ENCODE results near the gene WIPF2.

DNA sequence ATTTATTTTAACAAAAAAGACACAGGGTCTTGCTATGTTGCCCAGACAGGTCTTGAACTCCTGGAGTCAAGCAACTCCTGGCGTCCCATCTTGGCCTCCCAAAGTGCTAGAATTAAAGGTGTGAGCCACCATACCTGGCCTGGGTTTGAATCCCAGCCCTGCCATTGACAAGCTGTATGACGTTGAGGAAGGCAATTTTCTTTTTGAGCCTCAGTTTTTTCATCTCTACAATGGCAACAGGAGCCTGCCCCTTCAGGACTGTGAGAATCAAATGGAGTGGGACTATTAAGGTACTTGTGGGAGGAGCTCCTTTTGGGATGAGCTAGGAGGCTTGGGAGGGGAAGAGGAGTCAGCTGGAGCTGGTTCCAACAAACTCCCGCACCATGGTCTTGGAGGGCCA is 96.1 kb downstream of the WIPF2 start:
- no peak for TF ChIP-seq PRDM1 (tag by site-specific recombination; IDR thresholded peaks at IDR 0.05)
- TF ChIP-seq, protein P1, sequence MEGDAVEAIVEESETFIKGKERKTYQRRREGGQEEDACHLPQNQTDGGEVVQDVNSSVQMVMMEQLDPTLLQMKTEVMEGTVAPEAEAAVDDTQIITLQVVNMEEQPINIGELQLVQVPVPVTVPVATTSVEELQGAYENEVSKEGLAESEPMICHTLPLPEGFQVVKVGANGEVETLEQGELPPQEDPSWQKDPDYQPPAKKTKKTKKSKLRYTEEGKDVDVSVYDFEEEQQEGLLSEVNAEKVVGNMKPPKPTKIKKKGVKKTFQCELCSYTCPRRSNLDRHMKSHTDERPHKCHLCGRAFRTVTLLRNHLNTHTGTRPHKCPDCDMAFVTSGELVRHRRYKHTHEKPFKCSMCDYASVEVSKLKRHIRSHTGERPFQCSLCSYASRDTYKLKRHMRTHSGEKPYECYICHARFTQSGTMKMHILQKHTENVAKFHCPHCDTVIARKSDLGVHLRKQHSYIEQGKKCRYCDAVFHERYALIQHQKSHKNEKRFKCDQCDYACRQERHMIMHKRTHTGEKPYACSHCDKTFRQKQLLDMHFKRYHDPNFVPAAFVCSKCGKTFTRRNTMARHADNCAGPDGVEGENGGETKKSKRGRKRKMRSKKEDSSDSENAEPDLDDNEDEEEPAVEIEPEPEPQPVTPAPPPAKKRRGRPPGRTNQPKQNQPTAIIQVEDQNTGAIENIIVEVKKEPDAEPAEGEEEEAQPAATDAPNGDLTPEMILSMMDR (tag by site-specific recombination; IDR thresholded peaks at IDR 0.05) = no peak
- TF ChIP-seq TCF7L2 (IDR thresholded peaks at IDR 0.05; ENCODE audit: borderline replicate concordance, low read depth, low read length) = no peak
- no peak for TF ChIP-seq ZNF169 (tag by site-specific recombination; IDR thresholded peaks at IDR 0.05)
- no peak for TF ChIP-seq HOXA7 (CRISPR knock-in tag; IDR thresholded peaks at IDR 0.05; ENCODE audit: borderline replicate concordance)
- TF ChIP-seq ZNF114 (tag by site-specific recombination; IDR thresholded peaks at IDR 0.05) = no peak
